Right ventricle myocardium superior (tissue), 1 donor: ENCODE measurements around the gene WFIKKN2. TPM values are rescaled to one million over a fixed set of nuclear protein-coding genes. Genes with fewer than 3 reads are reported as not detected.
A peak's percentile ranks its signal among the peaks of the same experiment; 100 is the strongest.

ENCODE experiments used
- ATAC-seq: fragments of 200-7000 bp; cut with Tn5 transposase; one replicate; pipeline ENCODE4 v1.9.1; 2020; ENCODE audit warnings: mild to moderate bottlenecking; ENCODE audit not compliant: poor library complexity
- DNase-seq: peaks from one replicate; pipeline ENCODE4 v3.0.0-alpha.2; 2020
- intact Hi-C: fragments of 100-400 bp; cut with DNase I; formaldehyde crosslinking; loops from one replicate; pipeline ENCODE4 v1.11.2; 2022
- total RNA-seq: library from RNA; stranded (reverse); fragmentation: NEBNext Ultra II Directional; extraction: Animal tissue kit (Norgen Biotek cat#: 25700); gene quantifications from one replicate; pipeline ENCODE4 v1.2.1, GENCODE V29; 2021
- donor health status: DM: no; HTN: yes; CAD: no; lungs with severe emphysema.

WFIKKN2 gene
- total RNA-seq, 1 donor from 2014 or later = 0.51 TPM

DNA sequence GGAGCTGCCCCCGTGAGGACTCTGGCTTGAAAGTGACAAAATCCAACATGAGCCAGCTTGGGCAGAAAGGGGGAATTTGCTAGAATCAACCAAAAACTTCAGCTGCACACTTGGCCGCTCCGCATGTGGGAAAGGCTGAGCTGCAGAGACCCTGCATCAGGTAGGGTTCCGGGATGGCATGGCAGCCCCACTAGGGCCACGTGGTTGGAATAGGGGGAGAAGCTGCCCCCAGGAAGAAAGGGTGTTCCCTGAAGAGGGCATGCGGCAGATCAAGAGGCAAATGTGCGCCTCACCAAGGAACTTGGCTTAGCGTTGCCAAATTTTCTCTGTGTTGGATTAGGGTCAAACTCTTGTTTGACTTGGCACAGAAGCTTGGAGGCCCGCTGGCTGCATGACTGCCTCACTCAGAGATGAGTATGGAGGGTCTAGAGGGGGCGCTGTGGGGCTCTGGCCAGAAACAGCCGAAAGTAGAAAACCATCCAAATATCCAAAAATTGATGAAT, 29.2 kb upstream of the WFIKKN2 start:
- peak; percentile 67 for ATAC-seq
- intact Hi-C loops = no loop called here

DNA sequence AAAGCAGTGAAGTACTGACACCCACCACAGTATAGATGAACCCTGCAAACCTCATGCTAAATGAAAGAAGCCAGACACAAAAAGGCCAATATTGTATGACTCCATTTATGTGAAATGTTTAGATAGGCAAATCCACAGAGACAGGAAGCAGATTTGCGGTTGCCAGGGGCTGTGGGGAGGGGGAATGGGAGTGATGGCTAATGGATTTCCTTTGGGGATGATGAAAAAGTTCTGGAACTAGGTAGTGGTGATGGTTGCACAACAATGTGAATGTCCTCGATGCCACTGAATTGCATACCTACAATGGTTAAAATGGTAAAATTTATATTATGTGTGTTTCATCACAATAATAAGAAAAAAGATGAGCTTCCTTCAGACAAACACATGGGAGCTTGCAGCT, 28.4 kb upstream of the WFIKKN2 start:
- no peak for ATAC-seq
- no peak for DNase-seq
- intact Hi-C loops = no loop called here

More for the DNA sequence above, 29.2 kb upstream of the WFIKKN2 start:
- DNase-seq = no peak

DNA sequence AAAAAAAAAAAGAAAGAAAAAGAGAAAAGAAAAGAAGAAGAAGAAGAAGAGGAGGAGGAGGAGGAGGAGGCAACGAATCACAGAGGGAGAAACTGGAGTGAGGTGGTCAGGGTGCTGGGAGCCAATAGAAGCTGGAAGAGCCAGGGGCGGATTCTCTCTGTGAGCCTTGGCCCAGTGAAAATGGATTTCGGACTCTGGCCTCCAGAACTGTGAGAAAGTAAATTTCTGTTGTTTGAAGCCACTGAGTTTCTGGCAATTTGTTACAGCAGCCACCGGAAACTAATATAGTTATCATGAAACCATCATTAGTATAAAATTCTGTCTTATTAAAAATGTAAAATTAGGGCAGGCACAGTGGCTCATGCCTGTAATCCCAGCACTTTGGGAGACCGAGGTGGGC, 27.7 kb upstream of the WFIKKN2 start:
- DNase-seq = no peak
- intact Hi-C loops = no loop called here

DNA sequence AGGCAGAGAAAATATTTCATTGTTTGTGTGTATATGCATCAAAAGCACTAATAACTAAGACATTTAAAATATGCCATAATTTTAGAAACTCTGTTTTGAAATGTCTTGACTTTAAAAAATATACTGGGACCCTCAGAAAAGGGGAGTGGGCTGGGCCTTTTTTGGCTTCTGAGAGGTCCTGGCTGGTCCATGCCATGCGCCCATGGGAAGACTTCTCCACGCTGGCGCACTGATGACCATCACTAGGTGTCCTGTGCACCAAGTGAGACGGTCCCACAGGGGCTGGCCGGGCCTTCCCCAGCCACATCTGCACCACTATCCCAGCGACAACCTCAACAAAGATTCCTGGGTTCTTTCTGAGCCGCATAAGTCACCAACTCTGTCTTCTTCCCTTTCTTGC, 27.0 kb upstream of the WFIKKN2 start:
- DNase-seq (no peak), ATAC-seq (no peak)
- intact Hi-C loops = no loop called here

More for the DNA sequence above, 27.7 kb upstream of the WFIKKN2 start:
- ATAC-seq = no peak

DNA sequence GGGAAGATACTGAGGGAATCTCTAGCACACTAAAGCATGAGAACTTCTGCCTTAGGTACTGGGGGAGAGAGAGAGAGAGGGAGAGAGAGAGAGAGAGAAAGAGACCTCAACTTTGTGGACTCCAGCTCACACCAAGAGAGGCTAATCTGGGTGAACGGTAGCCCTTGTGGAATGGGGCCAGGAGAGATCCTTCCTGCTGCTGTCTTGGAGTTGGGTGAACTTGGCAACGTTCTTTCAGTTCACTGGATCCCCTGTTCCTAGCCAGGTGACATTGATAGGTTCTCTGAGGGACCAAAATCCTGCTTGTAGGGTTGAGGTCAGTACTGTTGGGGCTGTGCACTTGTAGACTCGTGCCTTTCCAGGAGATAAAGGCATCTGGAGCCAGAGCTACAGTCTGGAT, 26.5 kb upstream of the WFIKKN2 start:
- intact Hi-C loops = no loop called here

DNA sequence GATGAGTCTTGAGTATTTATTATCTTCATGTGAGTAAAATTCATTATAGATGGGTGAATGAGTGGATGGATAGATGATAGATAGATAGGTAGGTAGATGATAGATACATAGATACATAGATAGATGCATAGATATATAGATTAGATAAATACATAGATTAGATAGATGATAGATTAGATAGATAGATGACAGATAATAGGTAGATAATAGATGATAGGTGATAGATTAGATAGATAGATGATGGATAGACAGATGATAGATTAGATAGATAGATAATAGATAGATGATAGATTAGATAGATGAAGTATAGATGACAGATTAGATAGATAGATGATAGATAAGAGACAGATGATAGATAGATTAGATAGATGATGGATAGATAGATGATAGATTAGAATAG, 21.8 kb upstream of the WFIKKN2 start:
- intact Hi-C loops = no loop called here
- ATAC-seq = no peak

More for the DNA sequence above, 26.5 kb upstream of the WFIKKN2 start:
- ATAC-seq (no peak), DNase-seq (no peak)

DNA sequence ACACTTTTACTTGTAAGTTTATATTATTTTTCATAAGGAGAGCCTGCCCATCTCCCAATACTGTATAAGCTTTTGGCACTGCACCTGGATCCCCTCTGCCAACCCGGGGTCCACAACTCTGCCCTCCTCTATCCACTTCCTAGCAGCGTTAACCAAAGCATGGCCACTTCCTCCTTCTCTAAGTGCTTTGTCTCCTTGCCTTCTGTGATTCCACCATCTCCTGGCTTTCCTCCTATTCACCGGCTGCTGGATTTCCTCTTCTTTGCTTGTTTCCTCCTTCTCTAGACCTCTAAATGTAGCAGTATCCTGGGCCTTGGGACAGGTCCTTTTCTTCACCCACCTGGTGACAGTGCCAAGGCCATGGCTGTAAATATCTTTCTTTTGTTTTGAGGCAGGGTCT, 20.0 kb upstream of the WFIKKN2 start:
- DNase-seq (no peak), ATAC-seq (no peak)
- intact Hi-C loops = no loop called here

More for the DNA sequence above, 21.8 kb upstream of the WFIKKN2 start:
- no peak for DNase-seq

DNA sequence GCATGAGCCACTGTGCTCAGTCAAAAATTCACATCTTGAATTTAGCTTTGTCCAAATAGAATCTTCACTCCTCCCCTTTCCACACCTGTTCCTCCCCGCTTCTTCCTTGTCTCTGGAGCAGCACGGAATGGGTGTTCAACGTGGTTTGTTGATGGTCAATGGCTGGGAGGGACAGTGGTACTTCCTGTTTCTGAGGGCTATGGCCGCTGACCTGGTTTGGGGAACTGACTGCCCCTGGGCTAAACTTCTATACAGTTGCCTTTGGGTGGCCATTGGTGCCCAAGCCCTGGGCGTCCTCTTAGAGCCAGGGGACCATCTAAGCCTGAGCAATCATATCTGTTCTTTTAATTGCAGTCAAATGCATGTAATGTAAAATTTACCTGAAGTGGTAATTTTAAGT, 19.1 kb upstream of the WFIKKN2 start:
- DNase-seq (no peak), ATAC-seq (no peak)
- intact Hi-C loops = no loop called here

DNA sequence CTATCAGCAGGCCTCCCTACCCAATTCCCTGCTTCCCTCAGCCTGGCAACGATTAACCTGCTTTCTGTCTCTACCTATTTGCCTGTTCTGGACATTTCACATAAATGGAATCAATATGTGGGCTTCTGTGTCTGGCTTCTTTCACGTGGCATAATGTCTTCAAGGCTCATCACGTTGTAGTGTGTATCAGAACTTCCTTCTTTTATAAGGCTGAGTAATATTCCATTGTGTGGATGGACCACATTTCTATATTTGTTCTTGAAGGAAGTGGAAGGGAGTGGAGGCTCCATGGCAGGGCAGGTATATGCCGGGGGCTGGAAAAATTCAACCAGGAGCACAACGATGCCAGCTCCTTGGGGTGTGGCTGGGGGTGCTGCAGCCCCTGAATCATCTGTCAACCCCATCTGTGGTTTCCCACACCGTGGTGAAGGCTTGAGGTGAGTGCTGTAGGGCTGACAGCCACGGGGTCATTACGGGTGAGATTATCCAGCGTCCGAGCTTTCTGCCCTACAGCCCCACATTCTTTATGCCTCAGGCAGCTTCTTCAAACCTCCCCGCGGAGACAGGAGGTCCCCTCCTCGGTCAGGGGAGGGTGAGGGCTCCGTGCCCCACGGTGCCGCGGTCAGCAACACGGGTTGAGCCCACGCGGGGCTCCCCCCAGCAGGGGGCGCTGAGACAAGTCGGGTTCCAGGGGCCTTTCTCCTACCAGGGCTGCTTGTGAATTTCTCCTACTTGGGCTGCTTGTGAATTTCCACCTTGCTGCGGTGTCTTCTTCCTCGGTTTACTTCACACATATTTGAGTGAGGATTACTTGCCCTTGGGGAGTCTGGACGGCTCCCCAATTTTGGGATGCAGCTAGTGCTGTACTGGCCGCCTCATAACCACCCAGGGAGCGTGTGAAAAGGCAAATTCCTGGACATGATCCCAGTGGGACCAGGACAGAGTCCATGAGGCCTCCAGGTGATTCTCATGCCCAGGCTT, 18.3 kb upstream of the WFIKKN2 start:
- DNase-seq (peak; percentile 69), ATAC-seq (peak; percentile 79)
- intact Hi-C loops = no loop called here

DNA sequence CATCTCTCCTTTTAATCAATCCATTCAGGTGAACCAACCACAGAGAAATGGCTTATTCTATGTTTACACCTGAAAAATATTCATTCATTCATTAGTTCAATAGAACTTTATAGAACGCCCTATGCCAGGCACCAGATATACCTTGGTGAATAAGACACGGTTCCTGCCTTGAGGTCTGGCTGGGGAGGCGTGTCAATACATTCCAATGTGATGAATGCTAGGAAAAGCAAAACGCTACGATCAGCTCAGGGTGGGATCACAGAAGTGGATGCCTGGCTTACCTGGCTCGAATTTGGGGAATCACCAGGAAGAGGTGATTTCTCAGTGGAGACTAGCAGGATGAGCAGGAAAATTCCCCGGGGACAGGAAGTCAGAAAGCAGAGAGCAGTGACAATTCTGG, 17.5 kb upstream of the WFIKKN2 start:
- intact Hi-C loops = no loop called here
- DNase-seq (no peak), ATAC-seq (no peak)

DNA sequence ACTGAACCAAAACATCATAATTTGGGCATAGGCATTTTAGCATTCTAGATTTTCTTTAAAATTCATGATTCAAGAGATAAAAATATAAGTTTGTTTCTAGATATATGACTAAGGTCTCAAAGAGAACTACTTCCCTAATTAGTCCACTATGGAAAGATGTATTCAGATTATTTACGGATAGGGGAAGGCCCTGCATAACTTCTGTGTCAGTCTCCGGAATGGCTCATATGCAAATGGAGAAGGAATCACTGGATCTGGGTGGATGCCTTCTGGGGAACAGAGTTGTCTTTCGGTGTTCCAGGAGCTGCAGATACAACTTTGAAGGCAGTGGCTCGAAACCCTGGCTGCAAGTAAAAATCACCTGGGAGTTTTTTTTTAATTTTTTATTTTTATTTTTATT, 17.1 kb upstream of the WFIKKN2 start:
- ATAC-seq (no peak), DNase-seq (no peak)
- intact Hi-C loops = no loop called here

DNA sequence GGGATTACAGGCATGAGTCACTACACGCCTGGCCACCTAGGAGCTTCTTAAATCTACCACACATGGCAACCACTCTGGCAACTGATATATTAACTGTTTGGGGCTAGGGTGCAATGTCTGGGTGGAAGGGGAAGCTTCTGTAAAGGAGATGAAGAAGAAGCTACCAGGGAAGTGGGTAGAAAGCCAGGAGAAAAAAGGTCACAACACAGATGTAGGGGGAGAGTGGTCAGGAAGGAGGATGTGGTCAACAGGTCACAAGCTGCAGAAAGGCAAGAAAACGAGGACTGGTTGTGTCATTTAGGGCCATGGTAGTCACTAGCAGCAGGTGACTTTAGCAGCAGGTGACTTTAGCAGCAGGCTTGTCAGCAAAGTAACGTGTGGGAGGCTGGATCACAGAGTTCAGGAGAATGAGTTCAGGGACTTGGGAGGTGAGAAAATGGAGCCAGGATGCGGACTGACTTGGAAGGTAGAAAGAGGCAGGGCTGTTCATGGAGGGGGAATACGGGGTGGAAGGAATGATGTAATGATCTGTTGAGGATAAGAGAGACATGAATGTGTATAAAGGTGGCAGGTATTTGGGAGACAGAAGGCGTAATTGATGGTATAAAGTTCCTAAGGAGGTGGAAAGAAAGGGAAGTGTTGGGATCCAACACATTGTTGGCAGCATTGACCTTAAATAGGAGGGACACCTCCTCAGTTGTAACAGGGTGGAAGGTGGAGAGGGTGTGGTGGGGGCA, 16.3 kb upstream of the WFIKKN2 start:
- DNase-seq = no peak
- intact Hi-C loops = no loop called here
- ATAC-seq = no peak

DNA sequence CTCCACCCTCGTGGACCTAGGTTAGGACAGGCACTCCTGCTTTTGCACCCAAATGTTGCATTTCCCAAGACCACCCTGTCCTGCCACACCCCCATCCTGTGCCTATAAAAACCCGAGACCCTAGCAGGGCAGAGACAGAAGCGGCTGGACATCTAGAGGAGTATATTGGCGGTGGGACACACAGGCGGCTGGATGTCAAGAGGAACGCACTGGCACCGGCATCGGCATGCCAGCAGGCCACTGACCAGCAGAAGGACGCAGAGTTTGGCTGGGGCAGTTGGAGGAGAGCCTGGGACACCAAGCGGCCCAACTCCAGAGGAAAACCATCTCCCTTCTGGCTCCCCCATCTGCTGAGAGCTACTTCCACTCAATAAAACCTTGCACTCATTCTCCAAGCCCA, 14.7 kb upstream of the WFIKKN2 start:
- DNase-seq (no peak), ATAC-seq (no peak)
- intact Hi-C loops = no loop called here

DNA sequence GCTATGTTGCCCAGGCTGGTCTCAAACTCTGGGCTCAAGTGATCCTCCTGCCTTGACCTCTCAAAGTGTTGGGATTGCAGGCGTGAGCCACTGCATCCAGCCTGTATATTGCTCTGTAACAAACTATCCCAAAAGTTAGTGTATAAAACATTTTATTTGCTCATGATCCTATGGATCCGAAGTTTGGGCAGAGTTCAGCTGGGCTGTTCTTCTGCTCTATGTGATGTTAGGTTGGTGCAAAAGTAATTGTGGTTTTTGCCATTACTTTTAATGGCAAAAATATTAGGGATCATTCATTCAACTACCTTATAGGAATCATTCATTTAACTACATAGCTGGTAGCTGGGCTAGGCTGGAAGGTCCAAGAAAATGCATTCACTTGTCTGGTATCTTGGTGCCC, 12.8 kb upstream of the WFIKKN2 start:
- DNase-seq (no peak), ATAC-seq (no peak)
- intact Hi-C loops = no loop called here

DNA sequence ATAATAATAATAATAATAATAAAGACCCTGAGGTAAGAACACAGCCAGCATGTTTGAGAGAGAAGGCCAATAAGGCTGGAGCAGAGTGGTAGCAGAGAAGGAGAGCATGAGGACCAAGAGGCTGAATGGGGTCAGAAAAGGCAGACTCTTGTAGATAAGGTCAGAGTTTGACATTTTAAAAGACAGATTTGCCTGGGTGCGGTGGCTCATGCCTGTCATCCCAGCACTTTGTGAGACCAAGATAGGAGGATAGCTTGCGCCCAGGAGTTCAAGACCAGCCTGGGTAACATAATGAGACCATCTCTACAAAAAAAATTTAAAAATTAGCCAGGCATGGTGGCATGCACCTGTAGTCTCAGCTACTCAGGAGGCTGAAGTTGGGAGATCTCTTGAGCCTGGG, 11.0 kb upstream of the WFIKKN2 start:
- ATAC-seq (no peak), DNase-seq (no peak)
- intact Hi-C loops = no loop called here

DNA sequence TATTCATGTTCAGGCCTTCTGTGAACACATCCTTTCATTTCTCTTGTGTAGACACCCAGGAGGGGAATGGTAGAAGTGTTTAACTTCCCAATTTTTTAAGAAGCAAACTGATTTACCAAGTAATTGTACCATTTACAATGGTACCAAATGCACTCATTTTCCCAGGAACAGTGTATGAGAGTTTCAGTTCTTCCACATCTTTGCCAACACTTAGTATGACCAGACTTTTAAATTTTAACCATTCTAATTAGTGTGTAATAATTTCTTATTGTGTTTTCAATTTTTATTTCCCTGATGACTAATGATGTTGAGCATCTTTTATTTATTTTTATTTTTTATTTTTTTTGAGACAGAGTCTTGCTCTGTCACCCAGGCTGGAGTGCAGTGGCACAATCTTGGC, 10.2 kb upstream of the WFIKKN2 start:
- intact Hi-C loops = no loop called here
- DNase-seq = no peak
- no peak for ATAC-seq

DNA sequence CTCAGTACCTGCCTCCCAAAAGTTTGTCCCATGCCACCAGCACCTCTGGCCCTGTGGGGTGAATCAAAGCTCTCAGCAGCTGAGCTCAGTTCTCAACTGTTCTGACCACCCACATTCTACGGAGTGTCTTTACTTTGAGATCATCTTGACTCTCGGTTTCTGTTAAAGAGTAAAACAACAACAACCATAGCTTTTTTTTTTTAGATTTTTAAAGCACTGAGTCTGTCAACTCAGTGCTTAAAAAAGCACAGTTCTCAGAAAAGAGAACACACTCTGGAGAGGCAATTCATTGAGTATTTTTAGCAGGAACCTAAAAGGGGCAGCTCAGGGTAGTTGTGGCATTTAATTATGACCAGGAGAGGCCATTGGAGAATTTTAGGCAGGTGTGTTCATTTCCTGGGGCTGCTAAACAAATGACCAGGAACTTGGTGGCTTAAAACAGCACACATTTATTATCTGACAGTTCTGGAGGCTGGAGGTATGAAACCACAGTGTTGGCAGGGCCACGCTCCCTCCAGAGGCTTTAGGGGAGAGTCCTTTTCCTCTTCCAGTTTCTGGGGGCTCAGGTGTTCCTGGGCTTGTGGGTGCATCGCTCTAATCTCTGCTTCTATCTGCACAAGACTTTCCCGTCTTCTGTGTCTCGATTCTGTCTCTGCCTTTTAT, 6.7 kb upstream of the WFIKKN2 start:
- intact Hi-C loops = no loop called here
- DNase-seq (no peak), ATAC-seq (no peak)

DNA sequence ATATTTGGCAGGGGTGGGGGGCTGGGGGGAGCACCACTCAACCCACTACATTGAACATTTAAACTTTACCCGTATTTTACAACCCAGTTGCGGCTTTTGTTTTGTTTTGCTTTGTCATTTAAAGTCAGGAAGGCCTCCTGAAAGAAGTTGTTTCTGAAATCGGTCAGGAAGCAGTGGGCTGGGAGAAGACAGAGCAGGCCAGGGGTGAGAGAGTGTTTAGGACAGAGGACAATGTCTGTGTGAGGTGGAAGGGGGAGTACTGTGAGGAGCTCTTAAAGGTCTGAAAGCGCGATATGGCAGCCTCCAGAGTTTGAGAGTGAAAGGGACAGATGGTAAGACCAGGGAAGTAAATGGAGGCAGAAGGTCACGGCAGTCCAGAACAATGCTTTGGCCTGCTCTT, 6.1 kb upstream of the WFIKKN2 start:
- DNase-seq (no peak), ATAC-seq (no peak)
- intact Hi-C loops = no loop called here

DNA sequence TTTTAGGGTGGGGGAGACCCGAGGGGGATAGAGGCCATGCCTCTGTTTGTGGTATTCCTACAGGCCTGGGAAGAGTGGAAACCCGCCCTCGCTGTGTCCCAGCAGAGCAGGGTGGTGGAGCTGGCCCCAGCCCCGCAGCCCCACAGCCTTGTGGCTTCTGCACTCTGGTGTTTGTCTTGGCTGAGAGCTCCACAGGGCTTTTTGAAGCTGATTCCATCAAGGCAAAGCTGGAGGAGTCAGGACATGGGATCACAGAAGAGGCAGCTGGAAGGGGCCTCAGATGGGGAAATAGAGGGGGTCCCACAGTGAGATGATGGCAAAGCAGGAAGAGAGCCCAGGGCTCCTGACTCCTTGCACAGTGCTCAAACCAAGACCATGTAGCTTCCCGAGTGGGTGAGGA, 5.0 kb upstream of the WFIKKN2 start:
- no peak for ATAC-seq
- no peak for DNase-seq
- intact Hi-C loops = no loop called here
